Endodermal cell (in vitro differentiated cells): ENCODE measurements around the gene TRAF3IP1. TPM values are rescaled to one million over a fixed set of nuclear protein-coding genes. Genes with fewer than 3 reads are reported as not detected.
A peak's percentile ranks its signal among the peaks of the same experiment; 100 is the strongest.

Experiments
- DNase-seq: peaks from one replicate; pipeline ENCODE4 v3.0.0-alpha.2; 2017
- H3K27ac ChIP-seq: 2 replicates; pipeline ENCODE4 v1.5.1; 2013; ENCODE audit warnings: mild to moderate bottlenecking, low read depth, low read length, moderate library complexity
- H3K27me3 ChIP-seq: 2 replicates; pipeline ENCODE4 v1.6.1; 2013; ENCODE audit warnings: mild to moderate bottlenecking, low read length, moderate library complexity; ENCODE audit not compliant: insufficient read depth, control insufficient read depth, poor library complexity, severe bottlenecking
- H3K36me3 ChIP-seq: 2 replicates; pipeline ENCODE4 v1.7.0; 2013; ENCODE audit warnings: mild to moderate bottlenecking, low read length, moderate library complexity; ENCODE audit not compliant: control insufficient read depth, insufficient read depth
- H3K4me1 ChIP-seq: one replicate; pipeline ENCODE4 v1.7.0; 2013; ENCODE audit warnings: low read length; ENCODE audit not compliant: control insufficient read depth, insufficient read depth
- H3K4me3 ChIP-seq: 2 replicates; pipeline ENCODE4 v1.5.1; 2013; ENCODE audit warnings: mild to moderate bottlenecking, low read length, moderate library complexity
- H3K9ac ChIP-seq: 2 replicates; pipeline ENCODE4 v1.6.1; 2013; ENCODE audit warnings: mild to moderate bottlenecking, low read length, moderate library complexity; ENCODE audit not compliant: poor library complexity, severe bottlenecking; ENCODE audit errors: extremely low read depth
- H3K9me3 ChIP-seq: 2 replicates; pipeline ENCODE4 v1.6.1; 2013; ENCODE audit warnings: mild to moderate bottlenecking, low read length, moderate library complexity; ENCODE audit not compliant: control insufficient read depth
- H3K27ac Mint-ChIP-seq: 2 replicates; pipeline ENCODE4 v1.8.0; 2020; ENCODE audit warnings: mixed read lengths
- H3K27me3 Mint-ChIP-seq: 2 replicates; pipeline ENCODE4 v1.8.0; 2021; ENCODE audit warnings: mild to moderate bottlenecking, mixed read lengths; ENCODE audit not compliant: insufficient read depth
- H3K36me3 Mint-ChIP-seq: 2 replicates; pipeline ENCODE4 v1.8.0; 2020; ENCODE audit warnings: low read depth, mixed read lengths
- H3K4me1 Mint-ChIP-seq: 2 replicates; pipeline ENCODE4 v1.8.0; 2020; ENCODE audit warnings: mixed read lengths
- H3K4me3 Mint-ChIP-seq: 2 replicates; pipeline ENCODE4 v1.8.0; 2020; ENCODE audit warnings: mild to moderate bottlenecking, moderate library complexity, mixed read lengths
- H3K9me3 Mint-ChIP-seq: 2 replicates; pipeline ENCODE4 v1.8.0; 2020; ENCODE audit warnings: mild to moderate bottlenecking, mixed read lengths
- CTCF ChIP-seq: fragments of 200-600 bp; sonication (generic); conservative IDR thresholded peaks from 2 replicates; pipeline ENCODE4 v1.5.0; 2021; ENCODE audit warnings: antibody characterized with exemption, mild to moderate bottlenecking
- WGBS, 2 experiments: methylation state at CpG; one replicate each; pipeline versions ENCODE4 v1.1.5 to v1.1.7; 2013; ENCODE audit warnings: missing lambda C conversion rate in 2 of 2, mixed read lengths in 1 of 2; ENCODE audit not compliant: insufficient coverage in 1 of 2, insufficient read length in 1 of 2; 5-methylcytosine and 5-hydroxymethylcytosine counted together
- total RNA-seq, 2 donors: library from RNA; stranded (reverse); fragmentation: NEBNext Ultra II Directional in 1 of 2; extraction: Animal tissue kit (Norgen Biotek cat#: 25700) in 1 of 2; gene quantifications; 2 replicates in 1 of 2; 3 replicates in 1 of 2; pipeline ENCODE4 v1.2.1, GENCODE V29; 2021

The TRAF3IP1 gene
- total RNA-seq, 2 donors from 2014 or later: 21.9 to 28.3 TPM

GRCh38 chr2:238280083-238280825 is 40.1 kb upstream of the TRAF3IP1 start:
- Mint-ChIP-seq H3K9me3 (no peaks in the 10 kb centered on the region), H3K27ac (no peak overlapping the region), H3K4me3 (no peak overlapping the region), H3K4me1 (peaks cover 17% of the 10 kb centered on the region), H3K27me3 (no peaks in the 10 kb centered on the region), H3K36me3 (peaks cover 25% of the 10 kb centered on the region)
- Histone ChIP-seq H3K27me3 (no peaks in the 10 kb centered on the region), H3K9me3 (no peaks in the 10 kb centered on the region), H3K36me3 (peaks cover 29% of the 10 kb centered on the region), H3K27ac (no peak overlapping the region), H3K4me3 (no peak overlapping the region), H3K9ac (no peak overlapping the region), H3K4me1 (peaks cover 4% of the 10 kb centered on the region)
- 91 to 94% methylated on average over 5 to 12 of the region's 12 CpGs for WGBS, 2 experiments
- TF ChIP-seq CTCF: no peak
- no peak for DNase-seq

GRCh38 chr2:238281826-238282480 is 38.4 kb upstream of the TRAF3IP1 start:
- WGBS, 2 experiments: 93 to 95% methylated on average over 9 to 13 of the region's 13 CpGs
- no peak overlapping the region for H3K27ac ChIP-seq
- H3K4me1 Mint-ChIP-seq: peaks cover 34% of the 10 kb centered on the region
- H3K4me3 Mint-ChIP-seq: no peak overlapping the region
- TF ChIP-seq CTCF: no peak
- DNase-seq: no peak
- no peaks in the 10 kb centered on the region for H3K27me3 Mint-ChIP-seq
- no peak overlapping the region for H3K9ac ChIP-seq
- peaks cover 17% of the 10 kb centered on the region for H3K4me1 ChIP-seq
- H3K36me3 Mint-ChIP-seq: peaks cover 13% of the 10 kb centered on the region
- no peak overlapping the region for H3K4me3 ChIP-seq
- no peaks in the 10 kb centered on the region for H3K9me3 Mint-ChIP-seq
- no peaks in the 10 kb centered on the region for H3K27me3 ChIP-seq
- H3K27ac Mint-ChIP-seq: peak overlapping the region; percentile 38
- peaks cover 13% of the 10 kb centered on the region for H3K36me3 ChIP-seq
- H3K9me3 ChIP-seq: no peaks in the 10 kb centered on the region

- 97 to 98% methylated on average over 13 to 17 of the region's 17 CpGs for WGBS, 2 experiments
- Histone ChIP-seq H3K36me3 (peaks cover 6% of the 10 kb centered on the region), H3K9ac (no peak overlapping the region), H3K4me1 (peaks cover 24% of the 10 kb centered on the region), H3K9me3 (no peaks in the 10 kb centered on the region), H3K4me3 (no peak overlapping the region), H3K27me3 (no peaks in the 10 kb centered on the region), H3K27ac (no peak overlapping the region)
- H3K36me3 Mint-ChIP-seq: peaks cover 8% of the 10 kb centered on the region
- DNase-seq: no peak
- peaks cover 40% of the 10 kb centered on the region for H3K4me1 Mint-ChIP-seq
- H3K9me3 Mint-ChIP-seq: no peaks in the 10 kb centered on the region
- TF ChIP-seq CTCF: no peak
- H3K27me3 Mint-ChIP-seq: no peaks in the 10 kb centered on the region
- no peak overlapping the region for H3K27ac Mint-ChIP-seq
- H3K4me3 Mint-ChIP-seq: no peak overlapping the region
These were observed 37.2 kb upstream of the TRAF3IP1 start for GRCh38 chr2:238282861-238283738.
